Measurements from ENCODE around the gene CLDN2. TPM values are rescaled to one million over a fixed set of nuclear protein-coding genes. Genes with fewer than 3 reads are reported as not detected.

The CLDN2 gene
- total and polyA plus RNA-seq, 10 of the 15 experiments (the other 5 are each of a cell fraction or from before 2014, with no cell fraction given) = 0.06 TPM; not detected in 9

DNA sequence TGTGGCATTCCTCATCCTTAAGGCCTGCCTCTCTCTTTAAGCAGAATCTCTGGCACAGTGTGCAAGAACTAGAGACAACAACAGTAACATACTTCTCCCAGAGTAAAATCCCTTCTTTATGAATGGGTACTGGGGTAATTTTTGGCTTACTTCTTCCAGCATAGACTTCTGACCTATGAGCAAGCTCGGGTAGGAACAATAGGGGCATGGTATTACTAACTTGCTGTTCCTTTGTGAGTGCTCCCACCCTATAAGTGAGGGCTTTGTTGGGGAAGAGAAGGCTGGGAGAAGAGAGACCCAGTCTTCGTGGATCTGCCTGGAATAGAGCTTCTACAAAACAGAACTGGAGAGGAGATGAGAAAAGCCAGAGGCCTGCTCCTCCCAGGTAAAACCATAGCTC, 30.2 kb downstream of the CLDN2 start:
- Histone ChIP-seq H3K4me1 (ENCODE audit: control insufficient read depth, insufficient read depth, low read length) (no peaks in the 10 kb centered on the region), H2AFZ (ENCODE audit: control insufficient read depth, low read depth, low read length) (no peak overlapping the region), H3K9ac (ENCODE audit: control insufficient read depth, insufficient read depth, low read length) (no peak overlapping the region), H3K4me2 (ENCODE audit: control insufficient read depth, insufficient read depth) (no peak overlapping the region), H3K4me3 (no peak overlapping the region), H3K9me3 (replicated peaks; ENCODE audit: control insufficient read depth, insufficient read depth, low read length) (no peaks in the 10 kb centered on the region), H4K20me1 (ENCODE audit: control insufficient read depth, insufficient read depth) (no peaks in the 10 kb centered on the region), H3K27me3 (replicated peaks in 1 of 2; ENCODE audit: control insufficient read depth in 2 of 2, insufficient read depth in 2 of 2, low read length in 1 of 2) (no peaks in the 10 kb centered on the region; a peak in 1 of 4 replicates), H3K27ac (ENCODE audit: control insufficient read depth, insufficient read depth) (no peak overlapping the region), H3K36me3 (ENCODE audit: control insufficient read depth in 2 of 2, insufficient read depth in 2 of 2, low read length in 1 of 2) (no peaks in the 10 kb centered on the region), H3K79me2 (ENCODE audit: control insufficient read depth, insufficient read depth, low read length) (no peaks in the 10 kb centered on the region)
- no TSS peak for BruUV-seq (replicated peaks)
- WGBS (ENCODE audit: insufficient coverage, insufficient replicate concordance, low lambda C conversion rate, missing lambda C conversion rate) = 0% methylated on average over 2 of the region's 2 CpGs
- ChIA-PET RAD21 (ENCODE audit: unreplicated experiment) (no interaction called here), POLR2A (no interaction called here), CTCF (interaction anchor here (0.9 to 2.0 kb wide), 4 partner anchors 9 to 56 kb away, joined by 3 to 5 read pairs (median 4); no protein-coding TSS in a partner anchor), SMC1A (ENCODE audit: uncharacterized antibody, unreplicated experiment) (no interaction called here)
- intact Hi-C loops (cut with micrococcal nuclease; ENCODE audit: unreplicated experiment) = no loop called here
- in situ Hi-C loops (cut with MboI) = no loop called here
- no peak for ATAC-seq
- FAIRE-seq = no peak
- TF ChIP-seq, protein P1, sequence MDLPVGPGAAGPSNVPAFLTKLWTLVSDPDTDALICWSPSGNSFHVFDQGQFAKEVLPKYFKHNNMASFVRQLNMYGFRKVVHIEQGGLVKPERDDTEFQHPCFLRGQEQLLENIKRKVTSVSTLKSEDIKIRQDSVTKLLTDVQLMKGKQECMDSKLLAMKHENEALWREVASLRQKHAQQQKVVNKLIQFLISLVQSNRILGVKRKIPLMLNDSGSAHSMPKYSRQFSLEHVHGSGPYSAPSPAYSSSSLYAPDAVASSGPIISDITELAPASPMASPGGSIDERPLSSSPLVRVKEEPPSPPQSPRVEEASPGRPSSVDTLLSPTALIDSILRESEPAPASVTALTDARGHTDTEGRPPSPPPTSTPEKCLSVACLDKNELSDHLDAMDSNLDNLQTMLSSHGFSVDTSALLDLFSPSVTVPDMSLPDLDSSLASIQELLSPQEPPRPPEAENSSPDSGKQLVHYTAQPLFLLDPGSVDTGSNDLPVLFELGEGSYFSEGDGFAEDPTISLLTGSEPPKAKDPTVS (IDR thresholded peaks at IDR 0.05; ENCODE audit: low read depth, low read length) = no peak
- TF ChIP-seq GABPA (IDR thresholded peaks at IDR 0.05; ENCODE audit: low read depth) (no peak), BMI1 (IDR thresholded peaks at IDR 0.05; ENCODE audit: borderline replicate concordance) (no peak), JUND (IDR thresholded peaks at IDR 0.05; ENCODE audit: low read depth, low read length) (no peak), YY1 (IDR thresholded peaks at IDR 0.05; ENCODE audit: low read depth, low read length) (no peak), NFIC (IDR thresholded peaks at IDR 0.05; ENCODE audit: low read depth, low read length) (no peak), STAT3 (IDR thresholded peaks at IDR 0.05; ENCODE audit: low read depth, low read length) (no peak), ZNF384 (IDR thresholded peaks at IDR 0.05; ENCODE audit: borderline replicate concordance, low read depth, low read length) (no peak), NRF1 (conservative IDR thresholded peaks at IDR 0.05; ENCODE audit: low read depth, low read length) (no peak)
- TF ChIP-seq, protein P2, sequence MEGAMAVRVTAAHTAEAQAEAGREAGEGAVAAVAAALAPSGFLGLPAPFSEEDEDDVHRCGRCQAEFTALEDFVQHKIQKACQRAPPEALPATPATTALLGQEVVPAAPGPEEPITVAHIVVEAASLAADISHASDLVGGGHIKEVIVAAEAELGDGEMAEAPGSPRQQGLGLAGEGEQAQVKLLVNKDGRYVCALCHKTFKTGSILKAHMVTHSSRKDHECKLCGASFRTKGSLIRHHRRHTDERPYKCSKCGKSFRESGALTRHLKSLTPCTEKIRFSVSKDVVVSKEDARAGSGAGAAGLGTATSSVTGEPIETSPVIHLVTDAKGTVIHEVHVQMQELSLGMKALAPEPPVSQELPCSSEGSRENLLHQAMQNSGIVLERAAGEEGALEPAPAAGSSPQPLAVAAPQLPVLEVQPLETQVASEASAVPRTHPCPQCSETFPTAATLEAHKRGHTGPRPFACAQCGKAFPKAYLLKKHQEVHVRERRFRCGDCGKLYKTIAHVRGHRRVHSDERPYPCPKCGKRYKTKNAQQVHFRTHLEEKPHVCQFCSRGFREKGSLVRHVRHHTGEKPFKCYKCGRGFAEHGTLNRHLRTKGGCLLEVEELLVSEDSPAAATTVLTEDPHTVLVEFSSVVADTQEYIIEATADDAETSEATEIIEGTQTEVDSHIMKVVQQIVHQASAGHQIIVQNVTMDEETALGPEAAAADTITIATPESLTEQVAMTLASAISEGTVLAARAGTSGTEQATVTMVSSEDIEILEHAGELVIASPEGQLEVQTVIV (IDR thresholded peaks at IDR 0.05; ENCODE audit: borderline replicate concordance, partially characterized antibody) = no peak
- no peak for DNase-seq (ENCODE audit: low read depth, low spot score)
